A673 (cell line): ENCODE results near the gene EPS8. TPM values are rescaled to one million over a fixed set of nuclear protein-coding genes. Genes with fewer than 3 reads are reported as not detected.

Experiments
- BruUV-seq: library from RNA; stranded (reverse); fragments of 400-500 nt; replicated peaks from 2 replicates; lab custom pipeline; 2021; lab: Mats Ljungman, UMichigan
- CTCF ChIA-PET: fragments of 300-600 bp; sonication (Branson Sonifier 250); formaldehyde crosslinking; loops from one replicate; lab custom pipeline; 2022; ENCODE audit warnings: antibody characterized with exemption; lab: Charles Lee
- POLR2A ChIA-PET: fragments of 300-600 bp; sonication (Branson Sonifier 250); formaldehyde crosslinking; loops from one replicate; lab custom pipeline; 2022; ENCODE audit warnings: antibody characterized with exemption; ENCODE audit not compliant: low non-redundant PET; lab: Charles Lee
- DNase-seq: peaks from one replicate; pipeline ENCODE4 v3.0.0-alpha.2; 2015; ENCODE audit warnings: low spot score
- H3K27ac ChIP-seq: fragments of 200-600 bp; sonication (generic); 2 replicates; pipeline ENCODE4 v1.5.1; 2016; ENCODE audit warnings: mixed run types, low read depth, mild to moderate bottlenecking, mixed read lengths, antibody characterized with exemption, low read length; ENCODE audit not compliant: poor library complexity, severe bottlenecking
- H3K27me3 ChIP-seq: fragments of 200-600 bp; sonication (generic); replicated peaks from 2 replicates; pipeline ENCODE4 v1.6.1; 2017; ENCODE audit warnings: mixed run types, low read depth, mild to moderate bottlenecking, mixed read lengths, antibody characterized with exemption, low read length; ENCODE audit not compliant: insufficient read depth, poor library complexity
- H3K36me3 ChIP-seq: fragments of 200-600 bp; sonication (generic); 2 replicates; pipeline ENCODE4 v1.6.1; 2016; ENCODE audit warnings: mixed run types, mild to moderate bottlenecking, mixed read lengths, antibody characterized with exemption, low read length; ENCODE audit not compliant: insufficient read depth, poor library complexity, severe bottlenecking
- H3K4me1 ChIP-seq: fragments of 200-600 bp; sonication (generic); 2 replicates; pipeline ENCODE4 v1.6.1; 2017; ENCODE audit warnings: mixed run types, mild to moderate bottlenecking, mixed read lengths, antibody characterized with exemption, low read length; ENCODE audit not compliant: insufficient read depth, poor library complexity, severe bottlenecking
- H3K4me3 ChIP-seq: fragments of 200-600 bp; sonication (generic); 2 replicates; pipeline ENCODE4 v1.5.1; 2016; ENCODE audit warnings: low read depth, mixed run types, mild to moderate bottlenecking, mixed read lengths, low read length; ENCODE audit not compliant: poor library complexity, severe bottlenecking
- H3K9me3 ChIP-seq: fragments of 200-600 bp; sonication (generic); 2 replicates; pipeline ENCODE4 v1.6.1; 2016; ENCODE audit warnings: mixed run types, low read depth, mild to moderate bottlenecking, mixed read lengths, antibody characterized with exemption, low read length; ENCODE audit not compliant: poor library complexity, severe bottlenecking
- CTCF ChIP-seq: fragments of 300-800, 200-600 bp; sonication (generic); conservative IDR thresholded peaks from 2 replicates; pipeline ENCODE4 v1.5.1; 2017; ENCODE audit warnings: low read depth, mild to moderate bottlenecking, antibody characterized with exemption, low read length, moderate library complexity, mixed read lengths
- EZH2 ChIP-seq: fragments of 200-600 bp; sonication (generic); IDR thresholded peaks from 2 replicates; pipeline ENCODE4 v1.6.1; 2017; ENCODE audit warnings: borderline replicate concordance, low read depth, mild to moderate bottlenecking, mixed read lengths, antibody characterized with exemption, low read length; ENCODE audit not compliant: poor library complexity, severe bottlenecking
- intact Hi-C: fragments of 100-400 bp; cut with micrococcal nuclease; formaldehyde crosslinking; loops from one replicate; pipeline ENCODE4 v1.10.0; 2022; ENCODE audit not compliant: unreplicated experiment
- total RNA-seq: library from RNA; stranded (reverse); gene quantifications from 2 replicates; pipeline ENCODE4 v1.2.3, GENCODE V29; 2021

Gene EPS8
- total RNA-seq, 1 experiment from 2014 or later: 14.0 TPM

- Histone ChIP-seq H3K4me1 (peaks cover 10% of the 10 kb centered on the region), H3K27me3 (no peaks in the 10 kb centered on the region), H3K27ac (no peak overlapping the region), H3K4me3 (no peak overlapping the region), H3K9me3 (no peaks in the 10 kb centered on the region), H3K36me3 (no peaks in the 10 kb centered on the region)
- no peak for TF ChIP-seq CTCF
- TF ChIP-seq EZH2: no peak
- no TSS peak for BruUV-seq
- POLR2A ChIA-PET: no interaction called here
- DNase-seq: no peak
- CTCF ChIA-PET: no interaction called here
- intact Hi-C loops: no loop called here
These were observed 116.4 kb downstream of the EPS8 start for GRCh38 chr12:15672671-15673270.

- BruUV-seq: no TSS peak
- CTCF ChIA-PET: no interaction called here
These were observed 118.4 kb downstream of the EPS8 start for GRCh38 chr12:15670756-15671155.

DNA sequence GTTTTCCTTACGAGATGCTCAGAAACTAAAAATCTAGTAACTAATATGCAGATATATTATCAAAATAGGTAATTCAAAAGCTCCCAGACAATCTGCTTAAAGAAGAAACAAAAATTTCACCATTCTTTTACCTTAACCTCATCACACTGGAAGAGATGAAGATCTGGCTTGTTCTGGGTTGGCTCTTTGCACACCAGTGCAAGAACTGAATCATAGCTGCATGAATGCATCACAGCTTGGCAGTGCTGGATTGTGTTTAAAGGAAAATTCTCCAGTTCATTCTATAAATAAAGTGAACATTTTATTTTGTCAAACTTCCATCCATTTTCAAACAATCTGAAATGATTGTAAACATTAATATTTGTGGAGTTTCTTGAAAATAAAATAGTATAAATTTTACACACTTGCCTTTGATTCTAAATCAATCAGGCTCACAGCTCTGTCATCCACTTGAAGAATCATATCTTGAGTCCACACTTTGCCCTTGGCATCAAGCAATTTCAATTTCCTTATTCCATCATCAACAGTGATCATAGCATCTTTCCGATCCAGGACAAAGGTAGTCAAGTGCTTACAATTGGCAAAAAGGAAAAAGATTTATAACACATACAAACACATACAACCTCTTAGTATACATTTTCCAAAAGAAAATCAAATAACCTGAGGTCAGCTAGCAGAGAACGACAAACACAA is 119.8 kb downstream of the EPS8 start:
- no peak overlapping the region for H3K27ac ChIP-seq

More at GRCh38 chr12:15670756-15671155, 118.4 kb downstream of the EPS8 start:
- POLR2A ChIA-PET: no interaction called here
- intact Hi-C loops: no loop called here
- Histone ChIP-seq H3K27ac (no peak overlapping the region), H3K4me3 (no peak overlapping the region), H3K9me3 (no peaks in the 10 kb centered on the region), H3K27me3 (no peaks in the 10 kb centered on the region), H3K36me3 (no peaks in the 10 kb centered on the region), H3K4me1 (peaks cover 5% of the 10 kb centered on the region)
- no peak for TF ChIP-seq CTCF
- TF ChIP-seq EZH2: no peak
- no peak for DNase-seq

More for the DNA sequence above, 119.8 kb downstream of the EPS8 start:
- Histone ChIP-seq H3K4me3 (no peak overlapping the region), H3K36me3 (no peaks in the 10 kb centered on the region), H3K27me3 (no peaks in the 10 kb centered on the region), H3K9me3 (no peaks in the 10 kb centered on the region), H3K4me1 (peaks cover 5% of the 10 kb centered on the region)
- intact Hi-C loops: no loop called here
- no peak for DNase-seq
- TF ChIP-seq CTCF (no peak), EZH2 (no peak)
- ChIA-PET CTCF (no interaction called here), POLR2A (interaction anchor here (0.6 kb wide), 1 partner anchor 324 kb away, joined by 3 read pairs; no protein-coding TSS in a partner anchor)
- BruUV-seq: no TSS peak
